DND-41 (cell line): ENCODE measurements around the gene SYNM.

Source experiments
- EZH2 ChIP-seq: IDR thresholded peaks from 3 replicates; pipeline ENCODE4 v1.6.1; 2012; ENCODE audit warnings: borderline replicate concordance, low read depth, mild to moderate bottlenecking, moderate library complexity, low read length, inconsistent platforms; ENCODE audit not compliant: severe bottlenecking
- TF ChIP-seq, protein P1 (sequence below): IDR thresholded peaks from 2 replicates; pipeline ENCODE4 v1.5.1; 2012; ENCODE audit warnings: borderline replicate concordance, low read length, moderate library complexity, mild to moderate bottlenecking; ENCODE audit not compliant: poor library complexity, severe bottlenecking; ENCODE audit errors: extremely low read depth

DNA sequence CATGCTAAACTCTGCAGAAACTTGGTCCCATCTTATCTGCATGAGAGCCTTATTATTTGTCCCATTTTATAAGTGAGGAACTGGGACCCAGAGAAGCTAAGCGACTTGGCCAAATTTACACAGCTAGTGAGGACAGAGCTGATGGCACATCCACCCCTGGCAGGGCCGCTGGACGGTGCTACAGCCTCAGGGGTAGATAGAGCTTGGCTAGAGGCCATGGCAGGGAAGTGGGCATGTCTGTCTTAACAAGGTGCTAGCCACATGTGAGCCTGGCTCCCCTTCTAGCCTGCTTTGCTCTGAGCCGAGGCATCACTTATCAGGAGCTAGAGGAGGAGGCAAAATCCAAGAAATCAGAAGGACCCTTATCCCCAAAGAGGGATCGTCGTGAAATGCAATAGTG lies 36.7 kb upstream of the SYNM start:
- TF ChIP-seq, protein P1, sequence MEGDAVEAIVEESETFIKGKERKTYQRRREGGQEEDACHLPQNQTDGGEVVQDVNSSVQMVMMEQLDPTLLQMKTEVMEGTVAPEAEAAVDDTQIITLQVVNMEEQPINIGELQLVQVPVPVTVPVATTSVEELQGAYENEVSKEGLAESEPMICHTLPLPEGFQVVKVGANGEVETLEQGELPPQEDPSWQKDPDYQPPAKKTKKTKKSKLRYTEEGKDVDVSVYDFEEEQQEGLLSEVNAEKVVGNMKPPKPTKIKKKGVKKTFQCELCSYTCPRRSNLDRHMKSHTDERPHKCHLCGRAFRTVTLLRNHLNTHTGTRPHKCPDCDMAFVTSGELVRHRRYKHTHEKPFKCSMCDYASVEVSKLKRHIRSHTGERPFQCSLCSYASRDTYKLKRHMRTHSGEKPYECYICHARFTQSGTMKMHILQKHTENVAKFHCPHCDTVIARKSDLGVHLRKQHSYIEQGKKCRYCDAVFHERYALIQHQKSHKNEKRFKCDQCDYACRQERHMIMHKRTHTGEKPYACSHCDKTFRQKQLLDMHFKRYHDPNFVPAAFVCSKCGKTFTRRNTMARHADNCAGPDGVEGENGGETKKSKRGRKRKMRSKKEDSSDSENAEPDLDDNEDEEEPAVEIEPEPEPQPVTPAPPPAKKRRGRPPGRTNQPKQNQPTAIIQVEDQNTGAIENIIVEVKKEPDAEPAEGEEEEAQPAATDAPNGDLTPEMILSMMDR = no peak
- TF ChIP-seq EZH2 = no peak
